ENCODE measurements around the gene NOXO1. TPM values are rescaled to one million over a fixed set of nuclear protein-coding genes. Genes with fewer than 3 reads are reported as not detected.

NOXO1 gene
- total RNA-seq, 1 experiment from 2014 or later: 1.7 TPM

DNA sequence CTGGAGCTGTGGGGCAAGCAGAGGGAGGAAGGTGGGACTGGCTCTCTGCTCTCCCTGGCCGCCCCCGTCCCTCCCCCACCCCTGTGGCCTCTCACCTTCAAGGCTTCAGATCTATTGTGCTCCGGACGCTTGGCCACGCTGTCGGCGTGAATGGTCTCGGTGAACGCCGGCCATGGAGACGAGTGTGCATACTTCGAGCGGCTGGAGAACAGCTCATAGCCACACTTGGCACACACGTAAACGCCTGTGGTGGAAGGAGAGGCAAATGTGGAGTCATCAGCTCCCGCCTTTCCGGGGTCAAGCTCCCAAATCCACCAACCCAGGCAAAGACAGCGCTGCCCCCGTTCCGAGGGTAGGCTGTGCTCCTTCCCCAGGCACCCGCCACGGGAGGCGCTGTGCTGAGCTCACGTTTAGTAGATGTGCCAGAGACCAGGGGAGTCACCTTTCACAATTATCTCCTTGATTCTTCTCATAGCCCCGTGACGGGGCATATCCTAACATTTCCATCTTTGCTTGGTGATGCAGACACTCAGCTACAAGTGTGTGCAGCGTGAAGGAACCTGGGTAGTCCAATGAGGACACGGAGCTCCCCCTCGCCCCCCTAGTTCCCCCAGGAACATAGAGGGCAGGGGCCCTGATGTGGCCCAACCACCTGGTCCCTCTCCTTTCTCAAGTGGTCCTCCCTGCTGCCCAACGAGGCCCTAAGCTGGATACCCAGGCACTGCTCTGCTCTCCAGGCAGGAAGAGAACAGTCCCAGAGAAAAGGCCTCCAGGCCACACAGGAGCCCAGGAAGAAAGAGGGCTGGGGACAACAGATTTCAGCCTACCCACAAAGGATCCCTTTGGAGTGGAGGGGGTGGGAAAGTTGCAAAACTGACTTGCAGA is 39.9 kb downstream of the NOXO1 start:
- Histone ChIP-seq H2AK5ac (ENCODE audit: insufficient read length, low read length) (no peak overlapping the region), H3K18ac (ENCODE audit: insufficient read length, low read depth, low read length) (no peak overlapping the region), H3K4ac (ENCODE audit: low read depth, low read length) (no peak overlapping the region), H3K23me2 (ENCODE audit: insufficient read length, low read depth, low read length, poor library complexity, severe bottlenecking) (peaks cover 7% of the 10 kb centered on the region), H4K5ac (ENCODE audit: insufficient read length, low read depth, low read length) (no peak overlapping the region), H4K20me1 (ENCODE audit: control insufficient read depth, insufficient read depth, insufficient read length) (no peaks in the 10 kb centered on the region), H3K9me3 (ENCODE audit: control insufficient read depth, low read depth, low read length) (no peaks in the 10 kb centered on the region), H3K79me2 (ENCODE audit: insufficient read depth, low read length) (no peaks in the 10 kb centered on the region), H3K27ac (ENCODE audit: insufficient read length, low read depth, low read length) (no peak overlapping the region), H3K14ac (ENCODE audit: insufficient read depth, low read length) (no peak overlapping the region), H2BK15ac (ENCODE audit: low read depth, low read length) (no peak overlapping the region), H3K4me1 (ENCODE audit: insufficient read depth, low read length) (peaks cover 4% of the 10 kb centered on the region; the same call in 1 of the 2 replicates), H2BK120ac (ENCODE audit: low read depth, low read length, poor library complexity, severe bottlenecking) (no peak overlapping the region), H2BK5ac (ENCODE audit: insufficient read length, low read length) (no peak overlapping the region), H4K8ac (replicated peaks; ENCODE audit: insufficient read length, low read depth, low read length) (no peak overlapping the region), H4K91ac (ENCODE audit: insufficient read length, low read depth, low read length) (no peak overlapping the region), H3K9ac (ENCODE audit: extremely low read depth, insufficient read length, low read length) (no peak overlapping the region), H3K27me3 (ENCODE audit: insufficient read depth, low read length) (no peaks in the 10 kb centered on the region), H2AFZ (ENCODE audit: low read length) (no peak overlapping the region), H3K4me2 (ENCODE audit: insufficient read depth, insufficient read length, low read length) (peak overlapping the region; percentile 55), H3K56ac (ENCODE audit: insufficient read length, low read depth, low read length) (no peak overlapping the region), H3K23ac (ENCODE audit: insufficient read length, low read depth, low read length) (no peak overlapping the region), H3K79me1 (ENCODE audit: insufficient read depth, low read depth, low read length, poor library complexity, severe bottlenecking) (no peaks in the 10 kb centered on the region), H2BK20ac (ENCODE audit: low read depth, low read length, poor library complexity, severe bottlenecking) (no peak overlapping the region), H3T11ph (ENCODE audit: low read length) (no peak overlapping the region), H2BK12ac (ENCODE audit: insufficient read length, low read depth, low read length) (no peak overlapping the region)
- WGBS (ENCODE audit: extremely low coverage, insufficient read length, low lambda C conversion rate): no CpG with 5 or more reads among the region's 30 CpGs
- peak overlapping the region; percentile 88 to 93 for H3K4me3 Mint-ChIP-seq
- DNase-seq: peak; percentile 75
- no peaks in the 10 kb centered on the region; the same call in 1 of the 2 replicates for H3K27me3 Mint-ChIP-seq (ENCODE audit: low read depth)
- H3K4me1 Mint-ChIP-seq: peaks cover 15 to 23% of the 10 kb centered on the region in 2 experiments
- no peak overlapping the region for H3K27ac Mint-ChIP-seq
- H3K36me3 Mint-ChIP-seq (ENCODE audit: insufficient read depth in 1 of 3, low read depth in 3 of 3): peaks cover 10 to 28% (median 17%) of the 10 kb centered on the region in 3 experiments; a peak in 6 of 7 replicates
- no peaks in the 10 kb centered on the region for H3K9me3 Mint-ChIP-seq
- TF ChIP-seq, protein P1, sequence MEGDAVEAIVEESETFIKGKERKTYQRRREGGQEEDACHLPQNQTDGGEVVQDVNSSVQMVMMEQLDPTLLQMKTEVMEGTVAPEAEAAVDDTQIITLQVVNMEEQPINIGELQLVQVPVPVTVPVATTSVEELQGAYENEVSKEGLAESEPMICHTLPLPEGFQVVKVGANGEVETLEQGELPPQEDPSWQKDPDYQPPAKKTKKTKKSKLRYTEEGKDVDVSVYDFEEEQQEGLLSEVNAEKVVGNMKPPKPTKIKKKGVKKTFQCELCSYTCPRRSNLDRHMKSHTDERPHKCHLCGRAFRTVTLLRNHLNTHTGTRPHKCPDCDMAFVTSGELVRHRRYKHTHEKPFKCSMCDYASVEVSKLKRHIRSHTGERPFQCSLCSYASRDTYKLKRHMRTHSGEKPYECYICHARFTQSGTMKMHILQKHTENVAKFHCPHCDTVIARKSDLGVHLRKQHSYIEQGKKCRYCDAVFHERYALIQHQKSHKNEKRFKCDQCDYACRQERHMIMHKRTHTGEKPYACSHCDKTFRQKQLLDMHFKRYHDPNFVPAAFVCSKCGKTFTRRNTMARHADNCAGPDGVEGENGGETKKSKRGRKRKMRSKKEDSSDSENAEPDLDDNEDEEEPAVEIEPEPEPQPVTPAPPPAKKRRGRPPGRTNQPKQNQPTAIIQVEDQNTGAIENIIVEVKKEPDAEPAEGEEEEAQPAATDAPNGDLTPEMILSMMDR (conservative IDR thresholded peaks at IDR 0.05): peak; percentile 56

Measured in H9 (cell line).